MCF 10A (cell line): ENCODE data around the gene SF3B2. TPM values are rescaled to one million over a fixed set of nuclear protein-coding genes. Genes with fewer than 3 reads are reported as not detected.

Experiments used
- BruUV-seq: library from RNA; stranded (reverse); fragments of 400-500 nt; replicated peaks from 2 replicates; lab custom pipeline; 2021; lab: Mats Ljungman, UMichigan
- CTCF ChIA-PET: fragments of 300-600 bp; sonication (Branson Sonifier 250); formaldehyde crosslinking; extraction: SDS; loops from one replicate; lab custom pipeline; 2021; ENCODE audit warnings: antibody characterized with exemption, inconsistent platforms; lab: Yijun Ruan, JAX
- POLR2A ChIA-PET: fragments of 300-600, 350-650 bp; sonication (Branson Sonifier 250); formaldehyde crosslinking; extraction: SDS; loops from one replicate; lab custom pipeline; 2020; ENCODE audit warnings: antibody characterized with exemption, inconsistent platforms; lab: Yijun Ruan, JAX
- DNase-seq: peaks from one replicate; pipeline ENCODE4 v3.0.0-alpha.2; 2018; ENCODE audit not compliant: unreplicated experiment
- H3K27ac Mint-ChIP-seq: one replicate; pipeline ENCODE4 v1.8.0; 2022; ENCODE audit warnings: mild to moderate bottlenecking, low read depth, mixed read lengths; ENCODE audit not compliant: unreplicated experiment
- H3K27me3 Mint-ChIP-seq: one replicate; pipeline ENCODE4 v1.8.0; 2022; ENCODE audit warnings: mixed read lengths; ENCODE audit not compliant: insufficient read depth, unreplicated experiment
- H3K36me3 Mint-ChIP-seq: one replicate; pipeline ENCODE4 v1.8.0; 2022; ENCODE audit warnings: mild to moderate bottlenecking, moderate library complexity, mixed read lengths; ENCODE audit not compliant: insufficient read depth, unreplicated experiment
- H3K4me1 Mint-ChIP-seq: one replicate; pipeline ENCODE4 v1.8.0; 2022; ENCODE audit warnings: mixed read lengths; ENCODE audit not compliant: insufficient read depth, unreplicated experiment
- H3K4me3 Mint-ChIP-seq: one replicate; pipeline ENCODE4 v1.8.0; 2022; ENCODE audit warnings: mild to moderate bottlenecking, moderate library complexity, mixed read lengths; ENCODE audit not compliant: unreplicated experiment
- H3K9me3 Mint-ChIP-seq: one replicate; pipeline ENCODE4 v1.8.0; 2022; ENCODE audit warnings: mixed read lengths; ENCODE audit not compliant: unreplicated experiment
- intact Hi-C: fragments of 100-400 bp; cut with micrococcal nuclease; formaldehyde crosslinking; loops from 2 replicates; pipeline ENCODE4 v1.14.1; 2022
- total RNA-seq: library from RNA; stranded (reverse); gene quantifications from 2 replicates; pipeline ENCODE4 v1.2.3, GENCODE V29; 2022
- TF ChIP-seq, protein P1 (sequence below): fragments of 200-600 bp; IDR thresholded peaks from one replicate; pipeline ENCODE4 v1.8.0; 2022; ENCODE audit warnings: antibody characterized with exemption, mild to moderate bottlenecking; ENCODE audit not compliant: unreplicated experiment

Gene SF3B2
- total RNA-seq, 1 experiment from 2014 or later, result 241 TPM

DNA sequence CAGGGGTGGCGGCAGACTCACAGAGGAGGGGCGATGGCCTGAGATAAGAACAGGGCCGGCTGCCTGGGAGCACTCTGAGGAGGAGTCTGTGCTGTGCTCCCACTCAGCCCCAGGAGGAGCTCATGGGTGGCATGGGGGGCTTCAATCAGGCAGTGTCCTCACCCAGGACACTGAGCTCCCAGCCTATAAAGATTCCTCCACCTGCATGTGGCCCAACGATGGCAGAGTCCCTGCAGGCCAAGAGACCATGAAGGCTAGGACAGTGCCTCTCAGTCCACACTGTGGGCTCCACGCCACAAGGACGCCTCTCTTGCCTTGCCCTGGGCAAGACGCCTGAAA, 38.4 kb upstream of the SF3B2 start:
- TF ChIP-seq, protein P1, sequence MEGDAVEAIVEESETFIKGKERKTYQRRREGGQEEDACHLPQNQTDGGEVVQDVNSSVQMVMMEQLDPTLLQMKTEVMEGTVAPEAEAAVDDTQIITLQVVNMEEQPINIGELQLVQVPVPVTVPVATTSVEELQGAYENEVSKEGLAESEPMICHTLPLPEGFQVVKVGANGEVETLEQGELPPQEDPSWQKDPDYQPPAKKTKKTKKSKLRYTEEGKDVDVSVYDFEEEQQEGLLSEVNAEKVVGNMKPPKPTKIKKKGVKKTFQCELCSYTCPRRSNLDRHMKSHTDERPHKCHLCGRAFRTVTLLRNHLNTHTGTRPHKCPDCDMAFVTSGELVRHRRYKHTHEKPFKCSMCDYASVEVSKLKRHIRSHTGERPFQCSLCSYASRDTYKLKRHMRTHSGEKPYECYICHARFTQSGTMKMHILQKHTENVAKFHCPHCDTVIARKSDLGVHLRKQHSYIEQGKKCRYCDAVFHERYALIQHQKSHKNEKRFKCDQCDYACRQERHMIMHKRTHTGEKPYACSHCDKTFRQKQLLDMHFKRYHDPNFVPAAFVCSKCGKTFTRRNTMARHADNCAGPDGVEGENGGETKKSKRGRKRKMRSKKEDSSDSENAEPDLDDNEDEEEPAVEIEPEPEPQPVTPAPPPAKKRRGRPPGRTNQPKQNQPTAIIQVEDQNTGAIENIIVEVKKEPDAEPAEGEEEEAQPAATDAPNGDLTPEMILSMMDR, result no peak
- no peaks in the 10 kb centered on the region for H3K36me3 Mint-ChIP-seq
- intact Hi-C loops, result no loop called here
- no peaks in the 10 kb centered on the region for H3K9me3 Mint-ChIP-seq
- no peak overlapping the region for H3K27ac Mint-ChIP-seq
- CTCF ChIA-PET, result interaction anchor here (1.8 kb wide), 1 partner anchor 9 kb away, joined by 11 read pairs; no protein-coding TSS in a partner anchor
- POLR2A ChIA-PET, result no interaction called here
- DNase-seq, result no peak
- H3K4me3 Mint-ChIP-seq, result no peak overlapping the region
- H3K27me3 Mint-ChIP-seq, result no peaks in the 10 kb centered on the region
- no TSS peak for BruUV-seq
- peaks cover 11% of the 10 kb centered on the region for H3K4me1 Mint-ChIP-seq

GRCh38 chr11:66014804-66015453, 37.2 kb upstream of the SF3B2 start:
- Mint-ChIP-seq H3K4me1 (peaks cover 11% of the 10 kb centered on the region), H3K4me3 (no peak overlapping the region), H3K27me3 (no peaks in the 10 kb centered on the region), H3K9me3 (no peaks in the 10 kb centered on the region), H3K36me3 (no peaks in the 10 kb centered on the region), H3K27ac (peak overlapping the region; percentile 70)
- TF ChIP-seq, protein P1, result no peak
- ChIA-PET POLR2A (no interaction called here), CTCF (interaction anchor here (0.8 kb wide), 1 partner anchor 136 kb away, joined by 3 read pairs; no protein-coding TSS in a partner anchor)
- DNase-seq, result no peak
- intact Hi-C loops, result no loop called here
- BruUV-seq, result no TSS peak

DNA sequence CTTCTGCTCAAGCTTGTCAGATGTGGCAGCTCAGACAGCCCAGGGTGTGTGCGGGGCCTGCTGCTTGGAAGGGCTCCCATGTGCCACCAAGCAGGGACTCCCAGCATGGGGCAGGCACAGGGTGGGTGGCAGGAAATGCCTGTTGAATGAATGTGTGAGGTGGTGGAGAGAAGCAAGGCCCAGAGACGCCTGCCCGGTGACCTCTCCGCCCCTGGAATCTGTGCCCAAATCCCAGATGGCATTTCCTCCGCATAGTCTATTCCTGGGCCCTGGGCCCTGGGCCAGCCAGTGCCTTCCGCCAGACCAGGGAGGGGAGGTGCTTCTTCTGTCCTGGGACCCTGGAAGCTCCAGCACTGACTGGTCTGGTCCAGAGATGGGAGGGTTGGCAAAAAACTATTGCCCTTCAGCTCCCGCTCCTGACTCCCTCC, 36.7 kb upstream of the SF3B2 start:
- no TSS peak for BruUV-seq
- DNase-seq, result peak; percentile 56
- Mint-ChIP-seq H3K27ac (peak overlapping the region; percentile 70), H3K4me3 (no peak overlapping the region), H3K9me3 (no peaks in the 10 kb centered on the region), H3K36me3 (no peaks in the 10 kb centered on the region), H3K27me3 (no peaks in the 10 kb centered on the region), H3K4me1 (peaks cover 11% of the 10 kb centered on the region)
- TF ChIP-seq, protein P1, result no peak
- ChIA-PET CTCF (interaction anchor here (0.8 kb wide), 1 partner anchor 136 kb away, joined by 3 read pairs; no protein-coding TSS in a partner anchor), POLR2A (no interaction called here)
- intact Hi-C loops, result no loop called here

DNA sequence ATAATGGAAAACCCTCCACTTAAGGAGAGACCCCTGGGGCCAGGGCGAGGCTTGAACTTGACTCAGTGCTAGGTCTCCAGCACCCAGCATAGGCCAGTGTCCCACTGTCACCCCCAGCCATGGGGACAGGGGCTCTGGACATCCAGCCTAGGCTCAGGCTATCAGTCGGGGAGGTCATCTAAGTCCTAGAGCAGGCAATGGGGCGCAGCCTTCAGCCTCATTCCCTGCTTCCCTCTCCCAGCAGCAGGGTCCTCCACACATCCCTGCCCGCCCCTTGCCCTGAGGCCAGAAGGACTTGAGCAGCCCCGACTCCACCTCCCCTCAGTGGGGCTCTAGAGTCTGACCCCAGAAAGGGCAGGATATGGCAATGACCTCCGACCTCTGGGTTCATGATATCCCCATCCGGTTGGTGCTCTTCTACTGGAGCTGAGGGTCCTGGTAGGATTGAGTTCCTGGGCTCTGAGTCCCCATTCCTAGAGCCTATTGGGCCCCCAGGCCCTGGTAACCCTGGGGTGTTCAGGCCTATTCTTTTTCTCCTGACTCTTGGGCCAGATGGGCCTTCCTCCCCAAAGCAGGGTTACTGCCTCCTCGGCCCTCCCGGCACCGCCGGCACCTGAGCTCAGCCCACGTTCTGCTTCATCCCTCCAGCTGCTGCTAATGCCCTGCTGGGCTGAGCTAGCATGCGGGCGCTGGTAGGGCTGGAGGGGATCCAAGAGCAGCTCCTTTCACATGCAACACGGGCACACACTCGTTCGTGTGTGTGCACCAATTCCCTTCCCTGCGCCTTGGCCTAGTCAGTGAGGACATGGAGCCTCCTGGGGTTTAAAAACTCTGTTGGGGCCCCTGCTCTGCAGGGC, 36.0 kb upstream of the SF3B2 start:
- intact Hi-C loops, result no loop called here
- TF ChIP-seq, protein P1, result no peak
- no peak overlapping the region for H3K27ac Mint-ChIP-seq
- H3K4me1 Mint-ChIP-seq, result peaks cover 11% of the 10 kb centered on the region
- H3K36me3 Mint-ChIP-seq, result no peaks in the 10 kb centered on the region
- ChIA-PET CTCF (interaction anchor here (0.6 kb wide), 1 partner anchor 11 kb away, joined by 3 read pairs; no protein-coding TSS in a partner anchor), POLR2A (no interaction called here)
- BruUV-seq, result no TSS peak
- H3K4me3 Mint-ChIP-seq, result no peak overlapping the region
- no peak for DNase-seq
- H3K27me3 Mint-ChIP-seq, result no peaks in the 10 kb centered on the region
- no peaks in the 10 kb centered on the region for H3K9me3 Mint-ChIP-seq
